SK-N-MC (cell line): ENCODE results near the gene SAT1.

ENCODE experiments used
- EZH2 ChIP-seq: fragments of 200-600 bp; sonication (generic); IDR thresholded peaks from one replicate; pipeline ENCODE4 v1.6.1; 2017; ENCODE audit warnings: antibody characterized with exemption
- FOXP2 ChIP-seq: optimal IDR thresholded peaks from 2 replicates; pipeline ENCODE3; 2011; ENCODE audit warnings: mild to moderate bottlenecking, moderate library complexity; ENCODE audit not compliant: insufficient read depth; ENCODE audit errors: extremely low read length, control extremely low read depth
- POLR2AphosphoS5 ChIP-seq: IDR thresholded peaks from 2 replicates; pipeline ENCODE4 v1.6.1; 2012; ENCODE audit warnings: mild to moderate bottlenecking, low read depth, low read length, borderline replicate concordance

DNA sequence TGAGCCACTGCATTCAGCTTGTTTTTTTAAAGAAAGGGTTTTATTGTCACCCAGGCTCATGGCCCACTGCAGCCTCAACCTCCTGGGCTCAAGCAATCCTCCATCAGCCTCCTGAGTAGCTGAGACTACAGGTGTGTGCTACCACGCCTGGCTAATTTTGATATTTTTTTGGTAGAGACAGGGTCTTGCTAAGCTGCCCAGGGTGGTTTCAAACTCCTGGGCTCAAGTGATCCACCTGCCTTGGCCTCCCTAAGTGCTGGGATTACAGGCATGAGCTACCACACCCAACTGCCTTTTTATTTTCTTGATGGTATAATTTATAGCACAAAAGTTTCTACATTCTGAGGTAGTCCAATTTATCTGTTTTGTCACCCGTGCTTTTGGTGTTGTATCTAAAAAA is 38.9 kb downstream of the SAT1 start:
- no peak for TF ChIP-seq EZH2
- TF ChIP-seq POLR2AphosphoS5, result no peak
- no peak for TF ChIP-seq FOXP2
